Activated T-helper 1 cell treated with anti-CD3 and anti-CD28 coated beads, Interleukin-2, amount 50 U/mL, for 16 hours (primary cell): ENCODE measurements around the gene PALD1.
"Not testable (repeated sequence)": the region's sequence is repeated elsewhere in the genome, so short reads cannot be mapped to it uniquely, and the experiment has no call there.

Source experiments
- DNase-seq, 2 donors: peaks; one replicate each; pipeline ENCODE4 v3.0.0-alpha.2; 2020; ENCODE audit warnings: low read depth in 1 of 2, low spot score in 1 of 2

PALD1 gene

DNA sequence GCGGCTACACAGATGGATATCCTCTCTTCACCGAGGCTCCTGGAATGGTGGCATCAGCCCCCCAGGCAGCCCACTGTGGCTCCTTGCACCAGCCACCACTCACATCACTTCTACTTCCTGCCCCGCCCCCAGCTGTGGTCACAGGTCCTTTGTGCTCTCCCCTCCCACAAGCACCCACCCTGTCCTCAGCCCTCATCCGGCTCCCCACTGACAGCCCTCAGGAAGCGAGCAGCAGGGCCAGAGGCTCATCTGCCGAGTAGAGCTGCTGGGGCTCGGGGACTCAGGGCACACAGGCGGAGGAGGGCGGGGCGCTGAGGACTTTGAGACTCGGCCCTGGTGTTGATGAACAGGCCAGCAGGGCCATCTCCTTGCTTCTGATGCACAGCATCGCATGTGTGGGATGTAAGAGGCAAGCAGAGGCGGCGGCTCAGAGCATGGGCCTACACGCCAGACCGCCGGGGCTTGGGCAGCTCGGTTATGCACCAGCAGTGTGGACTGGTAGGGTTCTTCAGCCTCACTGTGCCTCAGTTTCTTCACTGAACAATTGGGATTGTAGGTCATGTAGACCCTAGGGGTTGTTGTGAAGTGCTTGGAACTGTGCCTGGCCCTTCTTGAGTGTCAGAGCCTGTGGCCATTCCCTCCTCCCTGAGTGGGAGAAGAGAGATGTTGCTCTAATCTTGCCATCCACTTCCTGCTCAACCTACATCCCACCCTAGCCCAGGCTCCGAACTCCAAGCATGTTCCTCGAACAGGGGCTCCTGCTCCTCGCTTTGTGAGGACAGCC lies 124.3 kb downstream of the PALD1 start, which contains the start of gene PRF1:
PRF1 (minus strand) TSS at position 77 of the 784 bp plus-strand sequence. CDS start 1,839 bp downstream, outside the sequence.
- peak; percentile 47 to 65 for DNase-seq

DNA sequence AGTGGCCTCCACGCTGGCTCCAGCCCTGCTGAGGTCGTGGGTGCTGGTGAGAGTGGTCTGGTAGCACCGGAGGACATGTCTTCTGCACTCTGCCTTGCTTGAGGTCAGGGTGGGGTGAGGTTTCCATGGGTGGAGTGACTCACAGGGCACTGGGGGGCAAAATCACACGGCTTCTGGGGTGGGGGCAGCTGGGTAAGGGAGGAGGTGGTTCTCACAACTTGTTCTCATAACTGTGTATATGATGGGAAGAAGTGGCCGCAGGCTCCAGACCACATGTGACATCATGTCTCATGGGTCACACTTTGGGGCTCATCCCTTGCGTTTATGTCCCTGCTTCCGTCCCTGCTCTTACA lies 124.9 kb downstream of the PALD1 start:
- DNase-seq = no peak

DNA sequence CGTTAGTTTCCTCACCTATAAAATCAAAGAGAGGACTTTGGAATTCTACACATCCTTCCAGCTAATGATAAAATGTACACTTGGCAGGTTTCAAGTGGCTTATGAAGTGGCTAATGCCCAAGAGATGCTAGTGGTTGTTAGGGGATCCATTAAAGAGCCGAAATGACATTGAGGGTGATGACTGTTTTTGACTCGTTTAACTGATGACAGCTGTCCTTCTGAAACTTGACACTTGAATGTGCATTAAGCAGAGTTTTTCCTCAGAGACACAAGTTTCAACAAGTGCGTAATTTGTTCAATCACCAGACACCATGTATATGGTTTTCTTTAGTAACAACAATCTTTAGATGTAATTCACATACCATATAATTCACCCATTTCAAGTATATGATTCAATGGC lies 125.5 kb downstream of the PALD1 start:
- DNase-seq = no peak

DNA sequence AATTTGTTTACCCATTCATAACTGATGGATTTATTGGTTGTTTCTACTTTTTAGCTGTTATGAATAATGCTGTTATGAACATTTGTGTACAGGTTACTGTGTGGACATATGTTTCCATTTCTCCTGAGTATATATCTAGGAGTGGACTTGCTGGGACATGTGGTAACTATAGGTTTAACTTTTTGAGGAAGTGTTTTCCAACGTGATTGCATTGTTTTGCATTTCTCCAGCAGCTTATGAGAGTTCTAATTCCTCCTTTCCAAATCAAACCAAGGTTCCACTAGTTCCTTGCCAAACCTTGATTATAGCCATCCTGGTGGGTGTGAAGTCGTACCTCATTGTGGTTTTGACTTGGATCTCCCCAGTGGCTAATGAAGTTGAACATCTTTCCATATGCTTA lies 126.6 kb downstream of the PALD1 start:
- no peak for DNase-seq

DNA sequence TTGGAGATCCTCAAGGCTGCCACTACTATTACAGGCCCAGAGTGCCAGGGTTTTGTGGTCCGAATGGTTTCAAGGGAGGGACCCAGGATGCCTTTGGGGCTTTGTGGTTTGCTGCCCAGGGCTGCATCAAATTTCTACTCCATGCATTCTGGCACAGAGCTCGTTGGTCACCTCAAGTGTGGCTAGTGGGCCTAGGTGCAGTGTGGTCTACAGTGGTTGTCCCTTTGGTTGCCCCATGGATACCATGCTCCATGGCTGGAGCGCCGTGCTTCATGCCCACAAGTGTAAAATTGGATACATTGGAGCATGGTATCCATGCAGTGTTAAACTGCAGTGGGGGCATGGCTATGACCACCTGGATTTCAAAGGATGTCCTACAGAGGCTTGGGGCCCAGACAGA lies 129.4 kb downstream of the PALD1 start:
- DNase-seq = no peak

DNA sequence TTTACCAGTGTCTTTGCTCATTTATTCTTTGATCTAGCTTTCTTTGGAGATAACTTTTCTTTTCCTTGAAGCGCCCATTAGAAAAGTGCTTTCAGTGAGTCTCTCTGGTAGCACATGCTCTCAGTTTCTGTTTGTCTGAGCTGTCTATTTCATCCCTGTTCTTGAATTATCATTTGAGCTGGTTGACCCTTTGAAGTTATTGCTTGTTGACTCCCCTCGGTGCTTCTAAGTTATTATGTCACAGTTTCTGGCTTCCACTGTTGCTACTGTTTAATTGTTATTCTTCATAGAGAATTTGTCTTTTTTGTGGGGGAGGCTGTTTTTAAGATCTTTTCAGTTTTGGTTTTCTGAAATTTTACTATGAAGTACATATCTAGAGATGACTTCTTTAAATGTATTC lies 135.4 kb downstream of the PALD1 start:
- DNase-seq = no peak

DNA sequence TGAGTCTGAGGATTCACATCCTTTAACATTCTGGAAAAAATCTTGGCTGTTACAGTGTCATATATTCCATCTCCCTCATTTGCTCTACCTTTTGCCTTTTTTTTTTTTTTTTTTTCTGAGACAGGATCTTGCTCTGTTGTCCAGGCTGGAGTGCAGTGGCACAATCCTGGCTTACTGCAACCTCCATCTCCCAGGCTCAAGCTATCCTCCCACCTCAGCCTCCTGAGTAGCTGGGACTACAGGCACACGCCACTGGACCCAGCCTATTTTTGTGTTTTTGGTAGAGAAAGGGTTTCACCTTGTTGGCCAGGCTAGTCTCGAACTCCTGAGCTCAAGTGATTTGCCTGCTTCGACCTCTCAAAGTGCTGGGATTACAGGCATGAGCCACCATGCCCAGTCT lies 135.8 kb downstream of the PALD1 start:
- DNase-seq = not testable (repeated sequence)

DNA sequence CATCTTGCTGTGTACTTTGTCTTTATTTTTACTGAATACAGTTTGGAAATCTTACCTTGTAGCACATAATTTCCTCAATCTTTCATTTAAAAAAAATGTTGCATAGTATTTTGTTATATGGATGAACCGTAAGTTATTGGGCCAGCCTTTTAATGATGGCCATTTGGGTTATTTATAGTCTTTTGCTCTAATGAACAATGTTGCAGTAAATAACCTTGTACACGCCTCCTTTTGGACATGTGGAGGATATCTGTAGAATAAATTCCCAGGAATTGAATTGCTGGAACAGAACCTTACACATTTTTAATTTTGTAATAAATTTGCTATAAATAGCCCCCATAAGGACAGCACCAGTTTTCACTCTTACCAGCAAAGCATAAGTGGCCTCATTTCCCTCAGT lies 136.6 kb downstream of the PALD1 start:
- DNase-seq = no peak

DNA sequence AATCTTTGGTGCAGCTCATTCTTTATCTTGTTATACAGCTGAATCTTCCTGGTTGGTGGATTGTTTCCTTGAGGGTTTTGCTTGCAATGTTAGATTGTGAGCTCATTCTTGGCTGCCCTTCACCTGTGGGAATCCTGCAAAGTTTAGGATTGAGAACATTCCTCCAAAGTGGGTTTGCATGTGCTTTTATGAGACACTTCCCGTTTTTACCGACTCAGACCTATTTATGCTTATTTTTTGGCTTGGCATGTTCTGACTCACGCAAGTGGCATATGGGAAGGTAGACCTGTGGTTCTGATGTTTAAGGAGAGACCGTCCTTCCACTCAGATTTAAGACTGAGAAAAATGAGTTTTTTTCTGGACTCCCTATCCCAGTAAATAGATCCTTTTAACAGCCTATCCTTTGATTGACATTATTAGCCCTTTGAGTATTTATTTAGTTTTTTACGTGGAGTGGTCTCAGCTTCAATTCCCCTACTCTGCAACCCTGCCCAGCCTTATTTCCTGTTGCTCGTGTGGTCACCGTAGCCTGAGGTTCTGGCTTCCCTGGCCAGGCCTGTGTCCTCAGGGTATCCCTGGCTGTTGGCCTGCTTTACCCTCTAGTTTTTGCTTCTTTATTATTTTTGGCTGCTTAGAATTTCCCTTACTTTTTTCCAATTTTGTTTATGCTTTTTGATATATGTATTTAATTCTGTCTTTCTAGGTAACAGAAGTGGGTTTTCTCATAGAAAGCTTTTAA lies 137.4 kb downstream of the PALD1 start:
- DNase-seq = no peak

DNA sequence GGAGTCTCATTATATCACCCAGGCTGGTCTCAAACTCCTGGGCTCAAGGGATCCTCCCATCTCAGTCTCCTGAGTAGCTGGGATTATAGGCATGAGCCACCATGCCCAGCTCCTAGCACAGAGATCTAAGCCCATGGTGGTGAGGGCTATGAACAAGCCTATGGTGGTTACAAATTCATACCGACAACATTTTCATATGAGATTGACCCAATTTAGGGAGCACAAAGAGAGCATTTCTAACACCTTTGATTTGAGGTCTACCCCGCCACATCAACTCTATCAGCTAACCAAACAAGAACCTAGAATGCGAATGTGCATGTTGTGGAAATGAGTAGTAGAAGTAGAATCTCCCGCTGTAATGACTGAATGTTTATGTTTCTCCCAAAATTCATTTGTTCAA lies 138.2 kb downstream of the PALD1 start:
- DNase-seq = no peak
